GM19372 (cell line): ENCODE data around the gene SEC23IP.

Experiments used
- ATAC-seq: cut with Tn5 transposase; IDR thresholded peaks from one replicate; pipeline ENCODE4 v1.9.1; 2021; ENCODE audit warnings: mild to moderate bottlenecking, low read depth, moderate library complexity; ENCODE audit not compliant: unreplicated experiment

Gene SEC23IP

GRCh38 chr10:119932631-119933030 is 40.1 kb downstream of the SEC23IP start:
- ATAC-seq: no peak

GRCh38 chr10:119933179-119933578 is 40.6 kb downstream of the SEC23IP start:
- no peak for ATAC-seq

DNA sequence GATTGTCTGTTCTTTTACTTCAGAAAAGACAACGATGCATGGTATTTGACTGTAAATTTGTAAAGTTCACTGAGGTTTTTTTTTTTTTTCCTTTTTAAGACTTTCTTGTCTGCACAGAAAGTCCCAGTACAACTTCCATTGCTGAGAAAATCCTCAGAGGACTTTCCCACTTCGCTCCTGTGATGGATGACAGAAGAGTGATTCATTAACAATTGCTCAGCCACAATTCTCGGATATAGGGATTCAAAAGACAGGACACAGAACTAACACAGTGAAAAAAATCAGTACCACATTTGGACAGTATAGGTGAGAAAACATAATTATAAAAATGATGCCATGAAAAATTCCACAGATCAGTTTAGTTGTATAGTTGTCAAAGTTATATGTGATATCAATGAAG is 48.0 kb downstream of the SEC23IP start:
- ATAC-seq: no peak

GRCh38 chr10:119942973-119943372 is 50.4 kb downstream of the SEC23IP start:
- no peak for ATAC-seq

DNA sequence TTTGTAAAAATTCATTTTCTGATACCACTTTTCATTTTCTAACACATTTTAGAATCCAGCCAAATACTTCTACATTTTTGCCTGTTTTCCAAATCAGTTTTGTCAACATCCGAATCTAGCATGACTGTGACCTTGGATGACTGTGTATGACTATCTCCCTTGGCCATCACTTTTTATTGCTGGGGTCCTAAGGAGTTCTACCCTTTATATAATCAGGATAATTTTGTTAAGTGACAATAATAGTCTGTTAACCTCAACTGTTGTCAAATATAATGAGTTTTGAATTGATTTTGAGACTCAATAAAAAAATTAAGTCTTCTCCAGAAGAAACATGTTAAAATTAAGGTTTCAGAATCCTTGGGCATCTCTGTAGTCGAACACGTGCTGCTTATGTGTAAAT is 53.3 kb downstream of the SEC23IP start:
- ATAC-seq: no peak

GRCh38 chr10:119947300-119947699 is 54.8 kb downstream of the SEC23IP start:
- ATAC-seq: no peak

DNA sequence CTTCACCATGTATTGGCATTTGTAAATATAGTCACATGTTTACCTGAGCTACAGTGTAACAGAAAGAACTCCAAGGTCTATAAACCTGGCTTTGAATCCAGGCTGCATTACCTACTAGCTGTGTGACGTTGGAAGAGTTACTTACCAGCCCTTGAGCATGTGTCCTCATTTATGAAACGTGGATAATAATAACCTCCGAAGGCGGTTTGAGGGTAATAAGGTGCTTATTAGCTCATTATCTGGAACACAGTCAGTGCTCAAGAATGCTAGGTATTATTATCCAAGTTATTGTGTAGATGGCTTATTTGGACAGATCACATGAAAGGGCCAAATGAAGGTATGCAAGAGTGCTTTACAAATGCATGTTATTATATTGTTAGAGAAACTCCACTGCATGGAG is 64.9 kb downstream of the SEC23IP start:
- ATAC-seq: no peak

GRCh38 chr10:119962837-119963236 is 70.3 kb downstream of the SEC23IP start:
- ATAC-seq: no peak

DNA sequence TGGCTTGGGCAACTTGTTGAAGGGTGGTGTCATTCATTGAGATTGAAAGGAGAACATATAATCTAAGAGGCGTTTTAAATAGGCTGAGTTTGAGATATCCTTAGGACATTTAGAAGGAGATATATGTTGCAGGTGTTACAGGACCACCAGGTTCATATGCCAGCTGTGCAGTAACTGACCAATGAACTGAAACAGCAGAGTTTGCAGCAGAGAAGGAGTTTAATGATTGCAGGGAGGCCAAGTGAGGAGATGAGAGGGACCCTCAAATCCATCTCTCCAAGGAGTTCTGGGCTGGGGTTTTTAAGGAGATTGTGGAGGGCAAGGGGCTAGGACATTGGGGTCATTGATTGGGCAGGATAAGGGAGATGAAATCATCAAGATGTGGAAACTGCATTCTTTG is 74.5 kb downstream of the SEC23IP start:
- ATAC-seq: no peak

GRCh38 chr10:119969609-119970008 is 77.1 kb downstream of the SEC23IP start:
- no peak for ATAC-seq

- no peak for ATAC-seq
Observed at GRCh38 chr10:119970107-119970506, 77.6 kb downstream of the SEC23IP start.

- ATAC-seq: no peak
Observed at GRCh38 chr10:119970963-119971362, 78.4 kb downstream of the SEC23IP start.

GRCh38 chr10:119973281-119973680 is 80.8 kb downstream of the SEC23IP start:
- ATAC-seq: no peak

- ATAC-seq: no peak
Observed at GRCh38 chr10:119976421-119976820, 83.9 kb downstream of the SEC23IP start.

DNA sequence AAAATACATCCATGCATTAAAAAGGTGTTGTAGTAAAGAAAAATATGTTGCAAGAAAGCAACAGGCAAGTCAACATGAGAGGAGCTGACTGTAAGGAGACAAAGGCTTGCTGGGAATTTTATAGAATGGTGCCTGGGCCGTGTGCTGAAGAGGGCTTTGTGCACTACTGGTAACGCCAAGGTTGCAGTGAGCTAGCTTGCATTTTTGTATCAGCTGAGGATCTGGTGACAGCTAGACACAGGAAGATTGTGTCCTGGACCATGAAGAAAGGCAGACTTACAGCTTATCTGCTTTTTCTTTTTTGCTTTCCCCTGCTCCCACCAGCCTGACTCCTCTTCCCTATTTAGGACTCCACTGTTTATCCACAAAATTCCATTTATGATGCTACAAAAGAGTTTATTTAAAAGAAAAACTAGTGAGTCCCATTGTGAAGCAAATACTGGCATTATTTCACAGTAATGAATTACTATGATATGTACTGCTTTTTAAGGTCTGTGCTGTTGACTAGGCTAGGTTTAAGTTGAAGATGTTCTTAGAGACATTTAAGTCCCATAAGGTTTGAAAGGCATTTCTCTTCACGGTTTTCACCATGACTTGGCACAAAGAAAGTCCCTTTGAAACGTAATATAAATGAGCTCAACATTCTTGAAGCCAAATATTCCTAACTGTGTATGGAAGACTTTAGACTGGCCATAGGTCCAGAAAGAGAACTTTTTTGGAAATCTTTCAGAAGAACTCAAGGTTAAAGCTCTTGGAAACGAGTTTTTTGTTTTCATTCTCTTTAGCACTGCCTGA is 88.6 kb downstream of the SEC23IP start:
- no peak for ATAC-seq

DNA sequence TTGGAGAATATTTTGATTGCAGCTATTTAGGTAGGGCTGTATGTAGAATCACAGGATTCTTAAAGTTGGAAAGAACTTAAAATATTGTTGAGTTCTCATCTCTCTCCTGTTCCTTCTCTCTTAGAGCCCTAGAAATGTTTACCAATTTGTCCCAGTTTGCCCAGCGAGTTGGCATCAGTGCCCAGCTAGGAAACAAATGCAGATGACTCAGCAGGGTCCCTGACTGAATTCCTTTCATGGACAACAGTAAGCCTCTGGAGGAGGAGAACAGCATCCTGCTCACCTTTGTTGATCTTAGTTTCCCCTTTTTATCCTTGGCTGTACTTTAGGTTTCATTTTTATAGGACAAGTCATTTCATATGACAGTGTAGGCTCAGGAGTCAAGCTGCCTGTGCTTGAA is 89.3 kb downstream of the SEC23IP start:
- ATAC-seq: no peak

GRCh38 chr10:119988333-119988732 is 95.8 kb downstream of the SEC23IP start:
- ATAC-seq: no peak

GRCh38 chr10:119989966-119990365 is 97.4 kb downstream of the SEC23IP start:
- ATAC-seq: no peak

DNA sequence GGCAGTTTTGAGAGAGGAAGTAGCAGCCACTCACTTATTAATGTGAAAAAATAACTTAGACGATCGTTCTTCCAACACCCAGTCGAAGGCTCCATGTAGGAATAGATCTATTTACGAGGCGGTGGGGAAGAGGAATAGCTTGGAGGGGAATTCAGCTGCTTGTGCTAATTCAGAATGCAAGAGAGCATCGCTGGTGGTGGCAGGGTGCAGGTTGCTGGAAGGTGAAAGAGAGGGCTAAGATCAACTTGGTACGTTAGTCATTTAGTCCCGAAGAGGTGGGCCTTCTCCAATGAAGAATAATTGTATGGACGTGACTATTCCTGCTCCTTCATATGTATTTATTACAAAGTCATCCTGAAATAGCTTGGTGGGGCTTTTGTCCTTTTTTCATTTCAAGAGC is 98.5 kb downstream of the SEC23IP start:
- no peak for ATAC-seq

GRCh38 chr10:119991816-119992215 is 99.3 kb downstream of the SEC23IP start:
- no peak for ATAC-seq
